CD14-positive monocyte (primary cell): ENCODE data around the gene OR1A2. TPM values are rescaled to one million over a fixed set of nuclear protein-coding genes. Genes with fewer than 3 reads are reported as not detected.

Experiments used
- DNase-seq, 3 donors: peaks; one replicate each; pipeline ENCODE4 v3.0.0-alpha.2; 2011 to 2022
- H2AFZ ChIP-seq: 2 replicates; pipeline ENCODE4 v1.6.0; 2012; ENCODE audit warnings: mild to moderate bottlenecking, low read depth, low read length, inconsistent platforms; ENCODE audit not compliant: insufficient read depth, poor library complexity, severe bottlenecking
- H3K27ac ChIP-seq, 2 donors: 1 replicate in 1 of 2; 2 replicates in 1 of 2; pipeline ENCODE4 v1.5.1; 2012 to 2013; ENCODE audit warnings: low read length in 2 of 2, control low read depth in 1 of 2, inconsistent platforms in 1 of 2, low read depth in 1 of 2, mild to moderate bottlenecking in 1 of 2
- H3K27me3 ChIP-seq, 2 donors: one replicate each; pipeline versions ENCODE4 v1.6.0 to v1.6.1; 2011 to 2013; ENCODE audit warnings: low read length in 2 of 2; ENCODE audit not compliant: control insufficient read depth in 2 of 2, insufficient read depth in 2 of 2
- H3K36me3 ChIP-seq, 2 donors: replicated peaks in 1 of 2; 1 replicate in 1 of 2; 2 replicates in 1 of 2; pipeline versions ENCODE4 v1.5.1 to v1.6.1; 2012 to 2013; ENCODE audit warnings: low read length in 2 of 2, control low read depth in 1 of 2, inconsistent platforms in 1 of 2, mild to moderate bottlenecking in 1 of 2; ENCODE audit not compliant: insufficient read depth in 2 of 2, control insufficient read depth in 1 of 2
- H3K4me1 ChIP-seq, 2 donors: 1 replicate in 1 of 2; 2 replicates in 1 of 2; pipeline versions ENCODE4 v1.5.1 to v1.6.1; 2012 to 2013; ENCODE audit warnings: low read length in 2 of 2, control low read depth in 1 of 2, inconsistent platforms in 1 of 2, mild to moderate bottlenecking in 1 of 2, moderate library complexity in 1 of 2; ENCODE audit not compliant: insufficient read depth in 2 of 2, control insufficient read depth in 1 of 2
- H3K4me2 ChIP-seq: replicated peaks from 2 replicates; pipeline ENCODE3; 2012; ENCODE audit warnings: low read length, moderate library complexity, mild to moderate bottlenecking; ENCODE audit not compliant: poor library complexity, severe bottlenecking; ENCODE audit errors: extremely low read depth
- H3K4me3 ChIP-seq, 3 experiments: fragments of 200-600 bp in 1 of 3; sonication (generic) in 1 of 3; replicated peaks in 1 of 3; 1 replicate in 2 of 3; 2 replicates in 1 of 3; pipeline ENCODE4 v1.5.1; 2011 to 2013; ENCODE audit warnings: low read length in 3 of 3, mild to moderate bottlenecking in 3 of 3, control low read depth in 2 of 3, low read depth in 2 of 3, inconsistent platforms in 1 of 3, moderate library complexity in 1 of 3
- H3K79me2 ChIP-seq: 2 replicates; pipeline ENCODE4 v1.6.0; 2012; ENCODE audit warnings: mild to moderate bottlenecking, control low read depth, inconsistent platforms, low read length, moderate library complexity; ENCODE audit not compliant: insufficient read depth
- H3K9ac ChIP-seq: 2 replicates; pipeline ENCODE4 v1.6.0; 2017; ENCODE audit warnings: low read length, mild to moderate bottlenecking; ENCODE audit not compliant: insufficient read depth, poor library complexity, severe bottlenecking
- H3K9me3 ChIP-seq, 2 donors: replicated peaks in 1 of 2; 1 replicate in 1 of 2; 2 replicates in 1 of 2; pipeline versions ENCODE4 v1.5.1 to v1.6.1; 2012 to 2013; ENCODE audit warnings: low read length in 2 of 2, control low read depth in 1 of 2; ENCODE audit not compliant: control insufficient read depth in 1 of 2, insufficient read depth in 1 of 2
- H4K20me1 ChIP-seq: 2 replicates; pipeline ENCODE4 v1.6.0; 2012; ENCODE audit warnings: mild to moderate bottlenecking, low read length, control low read depth, moderate library complexity; ENCODE audit not compliant: insufficient read depth
- H3K27ac Mint-ChIP-seq, 7 donors: one replicate each; pipeline ENCODE4 v1.8.0; 2020; ENCODE audit warnings: mild to moderate bottlenecking in 7 of 7, mixed read lengths in 7 of 7, moderate library complexity in 6 of 7, inconsistent platforms in 2 of 7
- H3K27me3 Mint-ChIP-seq, 3 donors: one replicate each; pipeline ENCODE4 v1.8.0; 2021 to 2022; ENCODE audit warnings: low read depth in 3 of 3, mild to moderate bottlenecking in 3 of 3, mixed read lengths in 3 of 3, moderate library complexity in 3 of 3, inconsistent platforms in 1 of 3
- H3K36me3 Mint-ChIP-seq, 2 donors: one replicate each; pipeline ENCODE4 v1.8.0; 2020; ENCODE audit warnings: mixed read lengths in 2 of 2, inconsistent platforms in 1 of 2, mild to moderate bottlenecking in 1 of 2
- H3K4me1 Mint-ChIP-seq: one replicate; pipeline ENCODE4 v1.8.0; 2020; ENCODE audit warnings: mild to moderate bottlenecking, mixed read lengths
- H3K4me3 Mint-ChIP-seq, 2 donors: one replicate each; pipeline ENCODE4 v1.8.0; 2020; ENCODE audit warnings: mild to moderate bottlenecking in 2 of 2, mixed read lengths in 2 of 2, moderate library complexity in 1 of 2
- H3K9me3 Mint-ChIP-seq, 7 donors: one replicate each; pipeline ENCODE4 v1.8.0; 2020 to 2022; ENCODE audit warnings: mixed read lengths in 7 of 7, mild to moderate bottlenecking in 6 of 7, moderate library complexity in 6 of 7, inconsistent platforms in 2 of 7
- CTCF ChIP-seq: fragments of 200-600 bp; IDR thresholded peaks from one replicate; pipeline ENCODE4 v1.8.0; 2022; ENCODE audit warnings: antibody characterized with exemption, mild to moderate bottlenecking
- WGBS: methylation state at CpG from one replicate; pipeline ENCODE4 v1.1.5; 2013; ENCODE audit warnings: missing lambda C conversion rate; ENCODE audit not compliant: insufficient coverage; 5-methylcytosine and 5-hydroxymethylcytosine counted together
- intact Hi-C, 2 donors: fragments of 100-400 bp; cut with micrococcal nuclease; formaldehyde crosslinking; loops; one replicate each; pipeline versions ENCODE4 v1.15.0 to v1.15.1; 2023
- polyA plus RNA-seq, 3 donors: library from polyadenylated mRNA; depleted of rRNA in 1 of 3; unstranded in 2 of 3; stranded (reverse) in 1 of 3; fragments of 300-500 nt in 2 of 3; fragments of >200 nt in 1 of 3; fragmentation: Illumina TruSeq in 2 of 3; gene quantifications; 1 replicate in 2 of 3; 2 replicates in 1 of 3; pipeline ENCODE4 v1.2.3, GENCODE V29; 2012 to 2021

Gene OR1A2
- polyA plus RNA-seq, 3 donors, result not detected

GRCh38 chr17:3207367-3207766 lies 10.0 kb downstream of the OR1A2 start, which contains the start of gene OR1A1:
TSS of gene OR1A1 (plus strand) at chr17:3207667. CDS start at chr17:3215621, 7,954 bp downstream.
- H3K4me3 ChIP-seq, result no peak within 1 kb of the TSS
- H3K79me2 ChIP-seq, result no peaks in the 10 kb centered on the region
- no peaks in the 10 kb centered on the region for H3K4me1 Mint-ChIP-seq
- no peaks in the 10 kb centered on the region for H3K4me1 ChIP-seq
- peaks cover 3 to 14% (median 9%) of the 10 kb centered on the region in 7 donors for H3K9me3 Mint-ChIP-seq
- H3K27me3 ChIP-seq, result no peaks in the 10 kb centered on the region
- H3K27ac ChIP-seq, result no peak within 1 kb of the TSS
- intact Hi-C loops, result no loop called here
- H2AFZ ChIP-seq, result no peak within 1 kb of the TSS
- no peaks in the 10 kb centered on the region for H3K36me3 Mint-ChIP-seq
- WGBS, result 96% methylated on average over 6 of the region's 7 CpGs
- H3K4me3 Mint-ChIP-seq, result no peak within 1 kb of the TSS
- no peak for DNase-seq
- peaks cover 0 to 4% (median 3%) of the 10 kb centered on the region in 3 donors for H3K27me3 Mint-ChIP-seq
- peaks cover under 1% of the 10 kb centered on the region in 2 donors for H3K9me3 ChIP-seq
- H3K9ac ChIP-seq, result no peak within 1 kb of the TSS
- no peaks in the 10 kb centered on the region for H4K20me1 ChIP-seq
- no peak within 1 kb of the TSS for H3K27ac Mint-ChIP-seq
- no peaks in the 10 kb centered on the region for H3K36me3 ChIP-seq
- H3K4me2 ChIP-seq, result no peak within 1 kb of the TSS
- TF ChIP-seq CTCF, result no peak

DNA sequence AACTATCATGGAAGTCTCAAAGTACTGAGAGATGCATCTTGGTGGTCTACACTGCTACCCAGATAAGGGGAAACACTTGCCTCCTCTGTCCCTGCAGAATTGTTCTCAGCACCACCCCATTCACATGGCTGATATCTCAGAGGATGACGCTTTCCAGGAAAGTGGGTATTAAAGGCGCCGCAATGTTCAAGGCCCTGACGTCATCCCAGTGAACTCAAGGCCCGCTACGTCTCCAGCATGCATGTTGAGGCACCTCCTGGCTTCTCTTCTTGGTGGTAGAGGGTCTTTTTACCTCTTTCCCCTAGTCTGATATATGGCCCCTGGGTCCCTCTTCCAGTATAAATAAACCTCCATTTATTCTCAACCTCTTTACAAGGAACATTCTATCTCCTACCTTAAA lies 11.2 kb downstream of the OR1A2 start:
- no peak overlapping the region for H3K9ac ChIP-seq
- no peaks in the 10 kb centered on the region for H3K36me3 ChIP-seq
- WGBS, result 96% methylated on average over 3 of the region's 6 CpGs
- H2AFZ ChIP-seq, result no peak overlapping the region
- TF ChIP-seq CTCF, result no peak
- no peak overlapping the region for H3K4me3 Mint-ChIP-seq
- H3K27ac Mint-ChIP-seq, result no peak overlapping the region
- no peak overlapping the region for H3K27ac ChIP-seq
- no peaks in the 10 kb centered on the region for H3K27me3 ChIP-seq
- peaks cover 0 to 3% (median 3%) of the 10 kb centered on the region in 3 donors for H3K27me3 Mint-ChIP-seq
- no peaks in the 10 kb centered on the region for H3K9me3 ChIP-seq
- no peak overlapping the region for H3K4me2 ChIP-seq
- no peaks in the 10 kb centered on the region for H3K4me1 ChIP-seq
- H3K4me1 Mint-ChIP-seq, result no peaks in the 10 kb centered on the region
- no peak overlapping the region for H3K4me3 ChIP-seq
- no peak for DNase-seq
- intact Hi-C loops, result no loop called here
- no peaks in the 10 kb centered on the region for H4K20me1 ChIP-seq
- H3K79me2 ChIP-seq, result no peaks in the 10 kb centered on the region
- peaks cover 2 to 11% (median 8%) of the 10 kb centered on the region in 7 donors for H3K9me3 Mint-ChIP-seq
- H3K36me3 Mint-ChIP-seq, result no peaks in the 10 kb centered on the region
